Spleen (tissue), 11 donors: ENCODE measurements around the gene GNG13. TPM values are rescaled to one million over a fixed set of nuclear protein-coding genes. Genes with fewer than 3 reads are reported as not detected.

Experiments used
- DNase-seq: peaks from one replicate; pipeline ENCODE4 v3.0.0-alpha.2; 2020
- H3K27ac ChIP-seq, 8 donors: fragments of 200-600 bp; sonication (generic) in 7 of 8; 1 replicate in 4 of 8; 2 replicates in 4 of 8; pipeline versions ENCODE4 v1.5.0 to v1.8.0; 2016 to 2021; ENCODE audit warnings: inconsistent platforms in 4 of 8, mild to moderate bottlenecking in 4 of 8, moderate library complexity in 1 of 8
- H3K27me3 ChIP-seq, 7 donors: fragments of 200-600 bp; sonication (generic) in 6 of 7; replicated peaks in 1 of 7; 1 replicate in 4 of 7; 2 replicates in 3 of 7; pipeline versions ENCODE4 v1.5.0 to v1.8.0; 2016 to 2021; ENCODE audit warnings: inconsistent platforms in 3 of 7, mild to moderate bottlenecking in 1 of 7
- H3K36me3 ChIP-seq, 6 donors: fragments of 200-600 bp; sonication (generic) in 5 of 6; 1 replicate in 4 of 6; 2 replicates in 2 of 6; pipeline versions ENCODE4 v1.5.0 to v1.8.0; 2016 to 2021; ENCODE audit warnings: inconsistent platforms in 2 of 6
- H3K4me1 ChIP-seq, 6 donors: fragments of 200-600 bp; sonication (generic) in 5 of 6; 1 replicate in 3 of 6; 2 replicates in 3 of 6; pipeline versions ENCODE4 v1.5.0 to v1.8.0; 2016 to 2021; ENCODE audit warnings: inconsistent platforms in 3 of 6
- H3K4me3 ChIP-seq, 8 donors: fragments of 200-600 bp; sonication (generic) in 7 of 8; 1 replicate in 4 of 8; 2 replicates in 4 of 8; pipeline versions ENCODE4 v1.5.0 to v1.8.0; 2016 to 2021; ENCODE audit warnings: inconsistent platforms in 4 of 8, mild to moderate bottlenecking in 4 of 8, moderate library complexity in 2 of 8
- H3K9me3 ChIP-seq, 8 donors: fragments of 200-600 bp; sonication (generic) in 7 of 8; 1 replicate in 4 of 8; 2 replicates in 4 of 8; pipeline versions ENCODE4 v1.5.0 to v1.8.0; 2016 to 2021; ENCODE audit warnings: inconsistent platforms in 4 of 8
- CTCF ChIP-seq, 11 experiments: fragments of 200-600 bp in 7 of 11; fragments of 450-650 bp in 4 of 11; sonication (generic) in 4 of 11; IDR thresholded peaks in 8 of 11; conservative IDR thresholded peaks in 3 of 11; 1 replicate in 7 of 11; 2 replicates in 4 of 11; pipeline versions ENCODE4 v1.4.0 to v1.8.0; 2016 to 2021; ENCODE audit warnings: antibody characterized with exemption in 11 of 11, inconsistent platforms in 4 of 11, mild to moderate bottlenecking in 1 of 11
- POLR2A ChIP-seq, 3 donors: fragments of 450-650 bp; IDR thresholded peaks; one replicate each; pipeline ENCODE4 v1.5.1; 2017; ENCODE audit warnings: antibody characterized with exemption in 3 of 3, mild to moderate bottlenecking in 1 of 3
- POLR2AphosphoS5 ChIP-seq, 3 donors: sonication (generic); formaldehyde crosslinking; IDR thresholded peaks; one replicate each; pipeline ENCODE4 v1.5.1; 2017; ENCODE audit warnings: antibody characterized with exemption in 3 of 3
- WGBS, 5 donors: extraction: QIAGEN DNeasy Blood & Tissue Kit in 3 of 5; methylation state at CpG; one replicate each; pipeline versions ENCODE4 v1.1.5 to v1.1.7; 2013 to 2018; 5-methylcytosine and 5-hydroxymethylcytosine counted together
- intact Hi-C: fragments of 100-400 bp; cut with DNase I; formaldehyde crosslinking; loops from one replicate; pipeline ENCODE4 v1.15.0; 2023; ENCODE audit warnings: low total_unique reads
- polyA plus RNA-seq, 3 donors: library from polyadenylated mRNA; stranded (reverse); fragments of 200-250 nt; gene quantifications; one replicate each; pipeline ENCODE4 v1.2.1, GENCODE V29; 2013
- total RNA-seq, 7 donors: library from RNA; depleted of rRNA in 3 of 7; stranded (reverse); fragments of >200 nt in 3 of 7; fragmentation: NEBNext Ultra II Directional in 4 of 7; extraction: Animal tissue kit (Norgen Biotek cat#: 25700) in 4 of 7; gene quantifications; one replicate each; pipeline versions ENCODE4 v1.1.0 to v1.2.1, GENCODE V29; 2016 to 2021
- donor health status: healthy with polysubstance abuse.
- donor health status: DM: no; HTN: no; CAD: no; lungs with moderate emphysema.
- donor health status: DM: no; HTN: no; CAD: no.
- donor health status: Bipolar disorder and iron deficiency.
- donor health status: healthy.
- donor health status: DM: no; HTN: no; CAD: no.
- donor health status: DM: yes; HTN: yes; CAD: no.

The GNG13 gene
- total and polyA plus RNA-seq, 10 donors: not detected

- intact Hi-C loops: no loop called here
- H3K4me3 ChIP-seq: no peak overlapping the region
- 52 to 74% (median 67%) methylated on average over 10 of the region's 10 CpGs for WGBS, 5 donors
These were observed 48.6 kb downstream of the GNG13 start for GRCh38 chr16:752007-752312.

GRCh38 chr16:751152-752006 is 49.2 kb downstream of the GNG13 start:
- Histone ChIP-seq H3K27me3 (peaks cover 0 to 6% (median 0%) of the 10 kb centered on the region in 7 donors), H3K9me3 (peaks cover 0 to 1% (median 0%) of the 10 kb centered on the region in 8 donors), H3K4me3 (no peak overlapping the region), H3K36me3 (no peaks in the 10 kb centered on the region), H3K4me1 (peaks cover 0 to 12% (median 2%) of the 10 kb centered on the region in 6 donors), H3K27ac (no peak overlapping the region)
- intact Hi-C loops: no loop called here
- DNase-seq: no peak
- WGBS, 5 donors: 72 to 85% (median 77%) methylated on average over 37 to 39 of the region's 39 CpGs
- no peak for TF ChIP-seq CTCF (IDR thresholded peaks at IDR 0.05 in 8 of 11, conservative IDR thresholded peaks at IDR 0.05 in 3 of 11)
- TF ChIP-seq POLR2A (IDR thresholded peaks at IDR 0.05): no peak
- TF ChIP-seq POLR2AphosphoS5 (IDR thresholded peaks at IDR 0.05): no peak

More at GRCh38 chr16:752007-752312, 48.6 kb downstream of the GNG13 start:
- H3K27ac ChIP-seq: no peak overlapping the region
- no peak for DNase-seq
- peaks cover 0 to 12% (median 2%) of the 10 kb centered on the region in 6 donors for H3K4me1 ChIP-seq
- peaks cover 0 to 6% (median 0%) of the 10 kb centered on the region in 8 donors for H3K9me3 ChIP-seq
- H3K36me3 ChIP-seq: no peaks in the 10 kb centered on the region
- H3K27me3 ChIP-seq: peaks cover 0 to 6% (median 0%) of the 10 kb centered on the region in 7 donors
- TF ChIP-seq CTCF (IDR thresholded peaks at IDR 0.05 in 8 of 11, conservative IDR thresholded peaks at IDR 0.05 in 3 of 11): no peak

- no peak for DNase-seq
- H3K27ac ChIP-seq: no peak overlapping the region
These were observed 50.0 kb downstream of the GNG13 start for GRCh38 chr16:750485-750884.

More at GRCh38 chr16:750485-750884, 50.0 kb downstream of the GNG13 start:
- intact Hi-C loops: no loop called here
- Histone ChIP-seq H3K4me1 (peaks cover 0 to 12% (median 2%) of the 10 kb centered on the region in 6 donors), H3K9me3 (no peaks in the 10 kb centered on the region), H3K4me3 (no peak overlapping the region), H3K36me3 (no peaks in the 10 kb centered on the region), H3K27me3 (peaks cover 0 to 9% (median 0%) of the 10 kb centered on the region in 7 donors)
- TF ChIP-seq POLR2AphosphoS5 (IDR thresholded peaks at IDR 0.05) (no peak), POLR2A (IDR thresholded peaks at IDR 0.05) (no peak), CTCF (IDR thresholded peaks at IDR 0.05 in 8 of 11, conservative IDR thresholded peaks at IDR 0.05 in 3 of 11) (no peak)
- 68 to 77% (median 76%) methylated on average over 9 of the region's 9 CpGs for WGBS, 5 donors
